ENCODE results near the gene CTTNBP2NL. TPM values are rescaled to one million over a fixed set of nuclear protein-coding genes. Genes with fewer than 3 reads are reported as not detected.

CTTNBP2NL gene
- total and polyA plus RNA-seq, 10 of the 15 experiments (the other 5 are each of a cell fraction or from before 2014, with no cell fraction given), result 2.1 to 11.3 (median 5.6) TPM

GRCh38 chr1:112439592-112439991, 43.6 kb downstream of the CTTNBP2NL start (continued):
- TF ChIP-seq, protein P1, sequence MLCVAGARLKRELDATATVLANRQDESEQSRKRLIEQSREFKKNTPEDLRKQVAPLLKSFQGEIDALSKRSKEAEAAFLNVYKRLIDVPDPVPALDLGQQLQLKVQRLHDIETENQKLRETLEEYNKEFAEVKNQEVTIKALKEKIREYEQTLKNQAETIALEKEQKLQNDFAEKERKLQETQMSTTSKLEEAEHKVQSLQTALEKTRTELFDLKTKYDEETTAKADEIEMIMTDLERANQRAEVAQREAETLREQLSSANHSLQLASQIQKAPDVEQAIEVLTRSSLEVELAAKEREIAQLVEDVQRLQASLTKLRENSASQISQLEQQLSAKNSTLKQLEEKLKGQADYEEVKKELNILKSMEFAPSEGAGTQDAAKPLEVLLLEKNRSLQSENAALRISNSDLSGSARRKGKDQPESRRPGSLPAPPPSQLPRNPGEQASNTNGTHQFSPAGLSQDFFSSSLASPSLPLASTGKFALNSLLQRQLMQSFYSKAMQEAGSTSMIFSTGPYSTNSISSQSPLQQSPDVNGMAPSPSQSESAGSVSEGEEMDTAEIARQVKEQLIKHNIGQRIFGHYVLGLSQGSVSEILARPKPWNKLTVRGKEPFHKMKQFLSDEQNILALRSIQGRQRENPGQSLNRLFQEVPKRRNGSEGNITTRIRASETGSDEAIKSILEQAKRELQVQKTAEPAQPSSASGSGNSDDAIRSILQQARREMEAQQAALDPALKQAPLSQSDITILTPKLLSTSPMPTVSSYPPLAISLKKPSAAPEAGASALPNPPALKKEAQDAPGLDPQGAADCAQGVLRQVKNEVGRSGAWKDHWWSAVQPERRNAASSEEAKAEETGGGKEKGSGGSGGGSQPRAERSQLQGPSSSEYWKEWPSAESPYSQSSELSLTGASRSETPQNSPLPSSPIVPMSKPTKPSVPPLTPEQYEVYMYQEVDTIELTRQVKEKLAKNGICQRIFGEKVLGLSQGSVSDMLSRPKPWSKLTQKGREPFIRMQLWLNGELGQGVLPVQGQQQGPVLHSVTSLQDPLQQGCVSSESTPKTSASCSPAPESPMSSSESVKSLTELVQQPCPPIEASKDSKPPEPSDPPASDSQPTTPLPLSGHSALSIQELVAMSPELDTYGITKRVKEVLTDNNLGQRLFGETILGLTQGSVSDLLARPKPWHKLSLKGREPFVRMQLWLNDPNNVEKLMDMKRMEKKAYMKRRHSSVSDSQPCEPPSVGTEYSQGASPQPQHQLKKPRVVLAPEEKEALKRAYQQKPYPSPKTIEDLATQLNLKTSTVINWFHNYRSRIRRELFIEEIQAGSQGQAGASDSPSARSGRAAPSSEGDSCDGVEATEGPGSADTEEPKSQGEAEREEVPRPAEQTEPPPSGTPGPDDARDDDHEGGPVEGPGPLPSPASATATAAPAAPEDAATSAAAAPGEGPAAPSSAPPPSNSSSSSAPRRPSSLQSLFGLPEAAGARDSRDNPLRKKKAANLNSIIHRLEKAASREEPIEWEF (IDR thresholded peaks at IDR 0.05; ENCODE audit: insufficient replicate concordance, low read depth, low read length), result no peak

- Histone ChIP-seq H3K4me1 (ENCODE audit: control insufficient read depth, insufficient read depth, low read length) (no peaks in the 10 kb centered on the region), H3K27me3 (replicated peaks in 1 of 2; ENCODE audit: control insufficient read depth in 2 of 2, insufficient read depth in 2 of 2, low read length in 1 of 2) (no peaks in the 10 kb centered on the region), H2AFZ (ENCODE audit: control insufficient read depth, low read depth, low read length) (no peak overlapping the region), H3K36me3 (ENCODE audit: control insufficient read depth in 2 of 2, insufficient read depth in 2 of 2, low read length in 1 of 2) (peaks cover 0 to 3% of the 10 kb centered on the region in 2 experiments; a peak in 1 of 4 replicates), H3K4me3 (no peak overlapping the region), H3K27ac (ENCODE audit: control insufficient read depth, insufficient read depth) (no peak overlapping the region), H4K20me1 (ENCODE audit: control insufficient read depth, insufficient read depth) (no peaks in the 10 kb centered on the region), H3K9ac (ENCODE audit: control insufficient read depth, insufficient read depth, low read length) (no peak overlapping the region), H3K79me2 (ENCODE audit: control insufficient read depth, insufficient read depth, low read length) (no peaks in the 10 kb centered on the region), H3K4me2 (ENCODE audit: control insufficient read depth, insufficient read depth) (no peak overlapping the region), H3K9me3 (replicated peaks; ENCODE audit: control insufficient read depth, insufficient read depth, low read length) (no peaks in the 10 kb centered on the region; the same call in 2 of the 3 replicates)
- WGBS (ENCODE audit: insufficient coverage, insufficient replicate concordance, low lambda C conversion rate, missing lambda C conversion rate), result 87% methylated on average over 5 of the region's 5 CpGs
- RAD21 ChIA-PET (ENCODE audit: unreplicated experiment), result no interaction called here
- FAIRE-seq (no peak), DNase-seq (ENCODE audit: low read depth, low spot score) (no peak), ATAC-seq (no peak)
- SMC1A ChIA-PET (ENCODE audit: uncharacterized antibody, unreplicated experiment), result interaction anchor here (1.5 kb wide), 1 partner anchor 11 kb away, joined by 5 read pairs; no protein-coding TSS in a partner anchor
- in situ Hi-C loops (cut with MboI), result no loop called here
- POLR2A ChIA-PET, result no interaction called here
- no TSS peak for BruUV-seq (replicated peaks)
- CTCF ChIA-PET, result interaction anchor here (1.2 kb wide), 1 partner anchor 10 kb away, joined by 4 read pairs; no protein-coding TSS in a partner anchor
- intact Hi-C loops (cut with micrococcal nuclease; ENCODE audit: unreplicated experiment), result no loop called here
- TF ChIP-seq USF2 (IDR thresholded peaks at IDR 0.05; ENCODE audit: borderline replicate concordance, low read depth, low read length) (no peak), ZBED1 (IDR thresholded peaks at IDR 0.05; ENCODE audit: borderline replicate concordance) (no peak), DPF2 (IDR thresholded peaks at IDR 0.05) (no peak), HDAC6 (IDR thresholded peaks at IDR 0.05; ENCODE audit: unreplicated experiment) (no peak), GABPA (IDR thresholded peaks at IDR 0.05; ENCODE audit: low read depth) (no peak)
- TF ChIP-seq, protein P2, sequence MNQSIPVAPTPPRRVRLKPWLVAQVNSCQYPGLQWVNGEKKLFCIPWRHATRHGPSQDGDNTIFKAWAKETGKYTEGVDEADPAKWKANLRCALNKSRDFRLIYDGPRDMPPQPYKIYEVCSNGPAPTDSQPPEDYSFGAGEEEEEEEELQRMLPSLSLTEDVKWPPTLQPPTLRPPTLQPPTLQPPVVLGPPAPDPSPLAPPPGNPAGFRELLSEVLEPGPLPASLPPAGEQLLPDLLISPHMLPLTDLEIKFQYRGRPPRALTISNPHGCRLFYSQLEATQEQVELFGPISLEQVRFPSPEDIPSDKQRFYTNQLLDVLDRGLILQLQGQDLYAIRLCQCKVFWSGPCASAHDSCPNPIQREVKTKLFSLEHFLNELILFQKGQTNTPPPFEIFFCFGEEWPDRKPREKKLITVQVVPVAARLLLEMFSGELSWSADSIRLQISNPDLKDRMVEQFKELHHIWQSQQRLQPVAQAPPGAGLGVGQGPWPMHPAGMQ (IDR thresholded peaks at IDR 0.05; ENCODE audit: borderline replicate concordance), result no peak
Observed at GRCh38 chr1:112440574-112440973, 44.6 kb downstream of the CTTNBP2NL start.
